NB4 (cell line): ENCODE results near the gene GLIPR1L1.

ENCODE experiments used
- DNase-seq: peaks from one replicate; pipeline ENCODE4 v3.0.0; 2010; ENCODE audit warnings: low read depth
- H3K4me3 ChIP-seq: one replicate; pipeline ENCODE4 v1.5.1; 2011; ENCODE audit warnings: mild to moderate bottlenecking, low read depth, low read length, moderate library complexity
- CTCF ChIP-seq: IDR thresholded peaks from one replicate; pipeline ENCODE4 v1.5.1; 2012; ENCODE audit warnings: low read depth, low read length
- MAX ChIP-seq: IDR thresholded peaks from 2 replicates; pipeline ENCODE4 v1.6.1; 2011; ENCODE audit warnings: low read depth, low read length
- MYC ChIP-seq: IDR thresholded peaks from 2 replicates; pipeline ENCODE4 v1.6.1; 2011; ENCODE audit warnings: low read depth, low read length
- POLR2A ChIP-seq: IDR thresholded peaks from 2 replicates; pipeline ENCODE4 v1.6.1; 2011; ENCODE audit warnings: mild to moderate bottlenecking; ENCODE audit not compliant: insufficient read length; ENCODE audit errors: extremely low read depth

GLIPR1L1 gene

GRCh38 chr12:75350413-75350812 is 15.9 kb downstream of the GLIPR1L1 start:
- H3K4me3 ChIP-seq: no peak overlapping the region
- no peak for DNase-seq
- no peak for TF ChIP-seq POLR2A

GRCh38 chr12:75354011-75354410 is 19.5 kb downstream of the GLIPR1L1 start:
- no peak for TF ChIP-seq POLR2A
- TF ChIP-seq CTCF: no peak
- no peak for TF ChIP-seq MYC
- no peak for TF ChIP-seq MAX
- no peak for DNase-seq
- H3K4me3 ChIP-seq: no peak overlapping the region

- TF ChIP-seq POLR2A: no peak
- TF ChIP-seq MYC: no peak
- TF ChIP-seq CTCF: no peak
- no peak for TF ChIP-seq MAX
- DNase-seq: no peak
- H3K4me3 ChIP-seq: no peak overlapping the region
Measured at GRCh38 chr12:75360920-75361319, 26.4 kb downstream of the GLIPR1L1 start.

- peak; percentile 13 for DNase-seq
- no peak overlapping the region for H3K4me3 ChIP-seq
- TF ChIP-seq MAX: no peak
- TF ChIP-seq CTCF: no peak
- TF ChIP-seq MYC: no peak
- TF ChIP-seq POLR2A: no peak
Measured at GRCh38 chr12:75361408-75361807, 26.9 kb downstream of the GLIPR1L1 start.

GRCh38 chr12:75364919-75365318 is 30.4 kb downstream of the GLIPR1L1 start:
- no peak overlapping the region for H3K4me3 ChIP-seq
- peak; percentile 86 for DNase-seq
- TF ChIP-seq POLR2A: no peak
- TF ChIP-seq CTCF: no peak
- no peak for TF ChIP-seq MAX
- no peak for TF ChIP-seq MYC

GRCh38 chr12:75366629-75367028 is 32.2 kb downstream of the GLIPR1L1 start:
- no peak overlapping the region for H3K4me3 ChIP-seq
- no peak for TF ChIP-seq MAX
- TF ChIP-seq POLR2A: no peak
- TF ChIP-seq CTCF: no peak
- TF ChIP-seq MYC: no peak
- no peak for DNase-seq

- no peak overlapping the region for H3K4me3 ChIP-seq
- no peak for DNase-seq
- TF ChIP-seq MYC (no peak), POLR2A (no peak), MAX (no peak), CTCF (no peak)
Measured at GRCh38 chr12:75374971-75375370, 40.5 kb downstream of the GLIPR1L1 start.
